GM23338 (cell line): ENCODE data around the gene MUTYH. TPM values are rescaled to one million over a fixed set of nuclear protein-coding genes. Genes with fewer than 3 reads are reported as not detected.

ENCODE experiments used
- ATAC-seq: fragments of 200-7000 bp; cut with Tn5 transposase; 3 replicates; pipeline ENCODE4 v1.9.1; 2020
- DNase-seq: peaks from one replicate; pipeline ENCODE4 v3.0.0-alpha.2; 2015; ENCODE audit warnings: low spot score
- H2AFZ ChIP-seq: fragments of 200-600 bp; sonication (generic); 2 replicates; pipeline ENCODE4 v1.8.0; 2016; ENCODE audit warnings: antibody characterized with exemption, mild to moderate bottlenecking, moderate library complexity
- H3F3A ChIP-seq: fragments of 200-600 bp; sonication (generic); replicated peaks from 2 replicates; pipeline ENCODE4 v1.8.0; 2017; ENCODE audit warnings: antibody characterized with exemption, mixed run types, low read depth
- H3K27ac ChIP-seq: fragments of 200-600 bp; sonication (generic); 2 replicates; pipeline ENCODE4 v1.6.1; 2016; ENCODE audit warnings: low read depth
- H3K27me3 ChIP-seq: fragments of 200-600 bp; sonication (generic); 2 replicates; pipeline ENCODE4 v1.8.0; 2016; ENCODE audit warnings: mild to moderate bottlenecking, mixed run types, moderate library complexity; ENCODE audit not compliant: insufficient read depth
- H3K36me3 ChIP-seq: fragments of 200-600 bp; sonication (generic); 2 replicates; pipeline ENCODE4 v1.8.0; 2016; ENCODE audit warnings: mild to moderate bottlenecking; ENCODE audit not compliant: insufficient read depth
- H3K4me1 ChIP-seq: fragments of 200-600 bp; sonication (generic); 2 replicates; pipeline ENCODE4 v1.8.0; 2016; ENCODE audit warnings: mild to moderate bottlenecking, moderate library complexity; ENCODE audit not compliant: insufficient read depth
- H3K4me2 ChIP-seq: fragments of 200-600 bp; sonication (generic); 2 replicates; pipeline ENCODE4 v1.7.1; 2017; ENCODE audit warnings: mixed run types
- H3K4me3 ChIP-seq: fragments of 200-600 bp; sonication (generic); 2 replicates; pipeline ENCODE4 v1.6.1; 2016; ENCODE audit warnings: mixed run types
- H3K79me2 ChIP-seq: fragments of 200-600 bp; sonication (generic); replicated peaks from 2 replicates; pipeline ENCODE4 v1.8.0; 2017; ENCODE audit warnings: mild to moderate bottlenecking; ENCODE audit not compliant: insufficient read depth
- H3K9me2 ChIP-seq: fragments of 200-600 bp; sonication (generic); 2 replicates; pipeline ENCODE4 v1.8.0; 2017; ENCODE audit not compliant: insufficient read depth
- H4K20me1 ChIP-seq: fragments of 200-600 bp; sonication (generic); replicated peaks from 2 replicates; pipeline ENCODE4 v1.8.0; 2017; ENCODE audit warnings: mild to moderate bottlenecking; ENCODE audit not compliant: insufficient read depth
- H3K27ac Mint-ChIP-seq: 2 replicates; pipeline ENCODE4 v1.8.0; 2020; ENCODE audit warnings: inconsistent platforms, mild to moderate bottlenecking, moderate library complexity, mixed read lengths
- H3K27me3 Mint-ChIP-seq: 3 replicates; pipeline ENCODE4 v1.8.0; 2022; ENCODE audit warnings: low read depth, mild to moderate bottlenecking, moderate library complexity, mixed read lengths, inconsistent platforms; ENCODE audit not compliant: insufficient read depth, poor library complexity
- H3K36me3 Mint-ChIP-seq: 3 replicates; pipeline ENCODE4 v1.8.0; 2021; ENCODE audit warnings: low read depth, mild to moderate bottlenecking, inconsistent platforms, moderate library complexity, mixed read lengths
- H3K4me1 Mint-ChIP-seq: 3 replicates; pipeline ENCODE4 v1.8.0; 2020; ENCODE audit warnings: mild to moderate bottlenecking, inconsistent platforms, mixed read lengths
- H3K4me3 Mint-ChIP-seq: 3 replicates; pipeline ENCODE4 v1.8.0; 2021; ENCODE audit warnings: moderate library complexity, mild to moderate bottlenecking, inconsistent platforms, mixed read lengths
- H3K9me3 Mint-ChIP-seq: 3 replicates; pipeline ENCODE4 v1.8.0; 2020; ENCODE audit warnings: moderate library complexity, mild to moderate bottlenecking, inconsistent platforms, mixed read lengths
- CTCF ChIP-seq, 2 experiments: fragments of 200-600 bp in 1 of 2; sonication (generic) in 1 of 2; conservative IDR thresholded peaks; 2 replicates each; pipeline versions ENCODE4 v1.5.1 to v1.6.1; 2016 to 2017; ENCODE audit warnings: antibody characterized with exemption in 2 of 2, low read depth in 2 of 2, mild to moderate bottlenecking in 2 of 2, moderate library complexity in 1 of 2
- EZH2 ChIP-seq: fragments of 200-600 bp; sonication (generic); IDR thresholded peaks from one replicate; pipeline ENCODE4 v1.8.0; 2017; ENCODE audit warnings: antibody characterized with exemption, mild to moderate bottlenecking, low read depth; ENCODE audit not compliant: unreplicated experiment
- EZH2phosphoT487 ChIP-seq: fragments of 200-600 bp; sonication (generic); IDR thresholded peaks from one replicate; pipeline ENCODE4 v1.8.1; 2018; ENCODE audit warnings: antibody characterized with exemption; ENCODE audit not compliant: unreplicated experiment
- STAT1 ChIP-seq: IDR thresholded peaks from one replicate; pipeline ENCODE4 v1.6.1; 2016; ENCODE audit warnings: antibody characterized with exemption; ENCODE audit not compliant: unreplicated experiment
- ZNF114 ChIP-seq: fragments of 250-450 bp; sonication (Bioruptor Pico); IDR thresholded peaks from 2 replicates; pipeline ENCODE4 v1.5.0; 2020; ENCODE audit warnings: mild to moderate bottlenecking, moderate library complexity
- ZNF331 ChIP-seq: fragments of 250-450 bp; sonication (Bioruptor Pico); IDR thresholded peaks from 2 replicates; pipeline ENCODE4 v1.5.0; 2020; ENCODE audit warnings: low read depth, mild to moderate bottlenecking, moderate library complexity
- ZNF462 ChIP-seq: fragments of 250-450 bp; sonication (Bioruptor Pico); IDR thresholded peaks from 2 replicates; pipeline ENCODE4 v1.5.0; 2020; ENCODE audit warnings: mild to moderate bottlenecking, moderate library complexity
- polyA plus RNA-seq: library from polyadenylated mRNA; unstranded; fragments of >200 nt; fragmentation: Nextera tagmentation; extraction: Ambion mirVana; gene quantifications from 2 replicates; pipeline ENCODE4 v1.2.1, GENCODE V29; 2016
- total RNA-seq: library from RNA; depleted of rRNA; stranded (reverse); fragments of >200 nt; shearing (Covaris generic); gene quantifications from 2 replicates; pipeline ENCODE4 v1.2.3, GENCODE V29; 2014

MUTYH gene
- total and polyA plus RNA-seq, 2 experiments from 2014 or later, result 47.9 to 67.4 TPM

- TF ChIP-seq ZNF462 (CRISPR knock-in tag), result no peak
- no peak for TF ChIP-seq ZNF331
- TF ChIP-seq EZH2, result no peak
- TF ChIP-seq STAT1, result no peak
- TF ChIP-seq ZNF114, result no peak
Observed at GRCh38 chr1:45305231-45305630, 35.0 kb downstream of the MUTYH start (continued).

DNA sequence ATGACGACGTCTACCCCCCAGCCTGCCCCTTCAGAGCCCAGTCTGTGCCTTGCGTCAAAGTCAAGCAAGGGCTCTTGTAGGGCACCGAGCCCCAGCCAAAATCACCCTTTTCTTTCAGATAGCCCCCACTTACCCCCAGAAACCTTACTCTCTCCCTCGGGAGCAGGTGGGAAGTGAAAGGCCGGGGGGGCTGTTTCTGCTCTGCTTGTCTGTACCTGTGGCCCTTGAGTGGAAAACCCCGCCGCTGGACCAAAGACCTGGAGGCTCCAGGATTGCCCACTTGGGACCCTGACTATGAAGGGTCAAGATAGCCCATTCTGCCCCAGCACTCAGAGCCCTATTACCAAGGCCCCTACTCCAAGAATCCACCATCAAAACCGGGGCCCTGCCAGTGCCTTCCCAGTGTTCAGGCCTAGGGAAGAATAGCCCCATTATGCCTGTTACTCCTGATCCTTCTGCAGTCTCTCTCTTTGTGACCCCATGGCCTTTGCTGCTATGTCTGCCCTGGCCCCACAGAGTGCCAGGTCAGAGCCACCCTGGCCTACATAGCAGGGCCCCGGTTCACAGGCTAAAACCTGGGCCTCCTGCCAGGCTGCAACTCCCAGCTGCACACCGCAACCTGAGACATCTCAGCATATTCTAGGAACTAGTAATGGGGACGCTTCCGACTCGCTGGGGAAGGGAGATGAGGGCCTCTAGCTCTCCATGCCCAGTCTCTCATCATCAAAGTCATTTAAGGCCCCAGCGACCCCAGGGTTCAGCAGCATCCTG, 35.7 kb downstream of the MUTYH start:
- Mint-ChIP-seq H3K4me3 (peak overlapping the region; percentile 89), H3K36me3 (no peaks in the 10 kb centered on the region), H3K27ac (peak overlapping the region; percentile 97), H3K4me1 (peaks cover 47% of the 10 kb centered on the region), H3K9me3 (no peaks in the 10 kb centered on the region; the same call in 2 of the 3 replicates), H3K27me3 (peaks cover 22% of the 10 kb centered on the region)
- Histone ChIP-seq H3K4me1 (peaks cover 42% of the 10 kb centered on the region), H3K79me2 (no peaks in the 10 kb centered on the region), H3K27me3 (no peaks in the 10 kb centered on the region), H4K20me1 (no peaks in the 10 kb centered on the region), H3K36me3 (no peaks in the 10 kb centered on the region), H3F3A (0 out of 2 replicates have a peak, but pooled peaks cover 5% of the 10 kb centered on the region), H3K4me3 (peak overlapping the region; percentile 66), H3K9me2 (no peaks in the 10 kb centered on the region; the same call in 1 of the 2 replicates), H3K27ac (peak overlapping the region; percentile 87), H3K4me2 (peak overlapping the region; percentile 81), H2AFZ (0 out of 2 replicates have a peak overlapping the region, but pooled peaks have one; percentile 48)
- DNase-seq (no peak), ATAC-seq (no peak)
- TF ChIP-seq CTCF (conservative IDR thresholded peaks at IDR 0.05; ENCODE audit: low read depth in 2 of 2) (no peak), EZH2phosphoT487 (no peak)
